ENCODE data around the gene QSER1. TPM values are rescaled to one million over a fixed set of nuclear protein-coding genes. Genes with fewer than 3 reads are reported as not detected.
"Not testable (repeated sequence)": the region's sequence is repeated elsewhere in the genome, so short reads cannot be mapped to it uniquely, and the experiment has no call there.

Gene QSER1
- total RNA-seq, 1 experiment from 2014 or later, result 25.8 TPM

DNA sequence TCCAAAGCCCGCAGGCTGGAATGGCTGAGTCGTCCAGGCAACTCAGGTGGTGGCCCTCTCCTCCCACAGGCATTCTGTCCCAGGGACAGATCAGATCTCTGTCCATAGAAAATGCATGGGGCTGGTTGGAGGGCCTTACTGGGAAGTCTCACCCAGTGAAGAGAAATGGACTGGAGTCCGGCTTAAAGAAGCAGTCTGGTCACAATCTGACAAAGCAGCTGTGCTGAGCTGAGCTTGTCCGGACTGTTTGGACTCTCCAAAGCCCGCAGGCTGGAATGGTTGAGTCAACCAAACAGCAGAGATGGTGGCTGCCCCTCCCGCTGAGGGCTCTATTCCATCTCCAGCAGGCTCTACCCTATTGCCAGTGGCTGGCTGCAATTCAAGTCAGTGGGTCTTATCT is 108.7 kb downstream of the QSER1 start:
- DNase-seq (ENCODE audit: low spot score), result no peak

GRCh38 chr11:33001751-33002542 is 109.3 kb downstream of the QSER1 start:
- no peak for DNase-seq (ENCODE audit: low spot score)

GRCh38 chr11:33005175-33005574 is 112.6 kb downstream of the QSER1 start:
- no peak for DNase-seq (ENCODE audit: low spot score)

DNA sequence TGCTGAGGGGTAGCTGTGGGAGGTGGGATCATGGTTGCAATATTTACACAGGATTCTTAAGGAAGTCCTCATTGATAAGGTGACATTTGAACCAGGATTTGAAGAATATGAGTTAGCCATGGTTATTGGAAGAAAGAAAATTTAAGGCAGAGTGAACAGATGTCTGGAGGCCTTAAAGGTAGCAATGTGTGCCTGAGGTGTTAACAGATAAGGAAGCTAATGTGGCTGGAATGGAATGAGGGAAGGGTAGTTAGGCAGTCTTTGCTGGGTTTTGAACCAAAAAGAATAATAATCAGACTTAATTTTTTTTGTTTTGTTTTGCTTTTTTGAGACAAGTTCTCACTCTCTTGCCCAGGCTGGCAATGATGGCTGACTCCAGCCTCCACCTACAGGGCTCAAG is 113.4 kb downstream of the QSER1 start:
- no peak for DNase-seq (ENCODE audit: low spot score)

DNA sequence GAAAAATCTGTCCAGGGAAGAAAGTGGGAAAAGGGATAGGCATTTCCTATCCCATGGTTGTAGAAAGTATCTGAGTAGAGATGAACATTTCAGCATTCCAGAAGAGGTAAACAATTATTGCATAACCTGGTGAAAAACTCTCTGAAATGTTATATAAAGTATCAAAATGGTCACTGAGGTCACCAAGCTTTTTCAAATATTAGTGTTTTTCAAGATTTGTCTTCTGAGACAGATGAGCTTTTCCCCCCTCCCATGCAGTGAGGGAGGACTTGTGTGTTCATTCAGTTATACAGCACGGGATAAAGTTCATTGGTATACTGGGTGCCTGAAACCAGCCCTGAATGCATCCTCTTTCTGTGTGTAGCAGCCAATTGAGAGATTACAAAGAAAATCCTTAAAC is 121.1 kb downstream of the QSER1 start:
- DNase-seq (ENCODE audit: low spot score), result no peak

DNA sequence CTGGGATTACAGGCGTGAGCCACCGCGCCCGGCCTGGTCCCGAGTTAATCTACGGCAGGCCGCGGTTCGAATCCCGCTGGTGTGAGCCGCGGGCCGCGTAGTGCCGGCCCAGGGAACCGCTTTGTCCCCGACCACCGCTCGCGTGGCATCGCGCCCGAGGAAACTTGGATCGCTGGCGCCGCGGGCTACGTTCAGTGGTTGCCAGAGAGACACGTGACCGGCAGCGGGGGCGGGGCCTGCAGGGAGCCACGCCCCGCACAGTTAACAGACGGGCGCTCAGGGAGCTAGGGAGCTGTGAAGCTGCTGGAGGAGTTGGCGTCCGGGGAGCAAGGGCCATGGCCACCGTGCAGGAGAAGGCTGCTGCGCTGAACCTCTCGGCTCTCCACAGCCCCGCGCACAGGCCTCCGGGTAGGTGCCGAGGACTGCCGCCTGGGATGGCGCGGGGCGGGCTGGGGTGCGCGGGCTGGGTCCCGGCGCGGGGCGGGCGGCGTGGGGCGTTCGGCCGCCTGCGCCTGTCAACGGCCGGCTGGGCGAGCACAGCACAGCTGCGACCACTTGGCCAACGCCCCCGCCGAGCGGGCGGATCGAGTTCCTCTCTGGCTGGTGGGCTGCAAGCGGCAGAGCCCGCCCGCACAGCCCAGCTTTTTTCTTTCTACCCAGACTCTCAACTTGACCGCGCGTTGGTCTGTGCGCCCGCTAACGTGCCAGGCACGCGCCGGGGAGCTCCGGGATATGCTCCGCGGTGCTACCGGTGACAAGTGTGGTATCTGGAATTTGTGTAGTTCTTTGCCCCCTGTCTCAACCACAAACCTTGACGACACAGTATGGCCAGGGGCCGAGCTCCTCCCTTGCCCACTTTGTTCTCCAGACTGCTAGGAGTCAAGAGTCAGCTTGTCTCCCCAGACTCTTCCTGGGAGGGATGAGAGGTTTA is 123.3 kb downstream of the QSER1 start, which contains the start of gene DEPDC7:
DEPDC7 (plus strand) TSS at position 258 of the 931 bp plus-strand sequence; CDS start at position 336, 78 bp downstream.
- peak; percentile 86 for DNase-seq (ENCODE audit: low spot score)

GRCh38 chr11:33016654-33017053 is 124.0 kb downstream of the QSER1 start:
- DNase-seq (ENCODE audit: low spot score), result peak; percentile 27

DNA sequence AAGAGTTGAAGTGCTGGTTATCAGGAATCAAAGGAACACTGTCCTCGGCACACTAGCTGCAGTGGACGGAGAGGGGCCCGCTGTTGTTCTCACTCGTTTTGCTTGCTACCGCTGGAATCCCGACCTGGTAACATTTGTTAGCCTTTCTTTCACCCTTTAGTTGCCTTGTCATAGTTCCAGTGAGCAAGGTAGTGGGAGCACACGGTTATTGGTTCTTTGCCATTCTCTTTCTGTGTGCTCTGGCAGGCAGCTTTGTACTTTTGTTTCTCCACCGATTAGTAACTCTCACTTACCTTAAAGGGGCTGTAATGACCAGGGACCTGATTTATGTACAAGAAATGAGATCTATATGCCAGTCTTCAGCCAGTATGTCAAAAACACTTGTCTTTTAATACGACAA is 124.9 kb downstream of the QSER1 start:
- DNase-seq (ENCODE audit: low spot score), result no peak

GRCh38 chr11:33017965-33018364 is 125.4 kb downstream of the QSER1 start:
- no peak for DNase-seq (ENCODE audit: low spot score)

GRCh38 chr11:33018840-33019239 is 126.2 kb downstream of the QSER1 start:
- DNase-seq (ENCODE audit: low spot score), result no peak

GRCh38 chr11:33021501-33021900 is 128.9 kb downstream of the QSER1 start:
- DNase-seq (ENCODE audit: low spot score), result no peak

- DNase-seq (ENCODE audit: low spot score), result no peak
Observed at GRCh38 chr11:33021937-33022336, 129.3 kb downstream of the QSER1 start.

DNA sequence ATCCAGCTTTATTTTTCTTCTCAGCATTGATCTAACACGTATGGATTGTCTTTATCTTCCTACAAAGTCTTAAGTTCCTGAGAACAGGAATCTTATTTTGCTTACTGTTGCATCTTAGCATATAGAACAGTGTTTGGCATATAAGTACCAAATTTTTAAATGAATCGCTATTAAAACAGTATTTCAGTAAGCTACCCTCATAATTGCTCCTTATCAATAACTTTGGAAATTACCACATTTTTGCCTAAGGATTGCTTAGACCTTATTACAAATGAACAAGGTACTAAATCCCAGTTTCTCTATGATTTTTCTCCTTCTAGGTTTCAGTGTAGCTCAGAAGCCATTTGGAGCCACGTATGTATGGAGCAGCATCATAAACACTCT is 132.7 kb downstream of the QSER1 start:
- DNase-seq (ENCODE audit: low spot score), result no peak

GRCh38 chr11:33027233-33027632 is 134.6 kb downstream of the QSER1 start:
- DNase-seq (ENCODE audit: low spot score), result no peak

DNA sequence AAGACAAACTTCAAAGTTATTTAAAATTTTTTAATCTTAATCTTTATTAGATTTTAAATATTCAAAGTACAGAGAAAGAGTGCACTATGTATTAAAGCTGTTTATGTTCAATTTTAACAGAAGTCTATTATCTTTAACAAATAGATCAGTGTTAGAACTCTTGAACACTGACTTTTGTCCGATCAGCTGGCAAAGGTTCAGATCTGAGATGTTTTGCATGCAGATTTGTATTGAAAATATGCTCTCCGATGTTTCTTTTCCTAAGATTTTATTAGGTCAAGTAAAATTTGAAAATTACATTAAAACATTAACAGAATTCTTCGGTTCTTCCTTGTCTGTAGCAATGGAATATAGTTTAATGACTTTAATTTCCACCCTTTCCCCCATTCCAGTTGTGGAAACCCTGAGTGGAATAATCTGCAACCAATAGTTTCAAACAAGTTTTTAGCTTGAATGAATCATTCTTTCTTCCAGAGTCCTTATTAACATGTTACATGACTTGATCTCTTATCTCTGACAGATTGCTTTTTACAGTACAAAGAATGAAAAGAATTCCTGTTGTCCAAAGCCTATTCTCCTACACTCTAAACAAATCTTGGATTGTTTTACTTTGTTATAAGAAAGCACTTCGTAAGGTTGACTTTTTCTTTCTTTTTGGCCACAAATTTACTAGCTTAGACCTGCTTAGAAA is 135.4 kb downstream of the QSER1 start:
- DNase-seq (ENCODE audit: low spot score), result peak; percentile 50

DNA sequence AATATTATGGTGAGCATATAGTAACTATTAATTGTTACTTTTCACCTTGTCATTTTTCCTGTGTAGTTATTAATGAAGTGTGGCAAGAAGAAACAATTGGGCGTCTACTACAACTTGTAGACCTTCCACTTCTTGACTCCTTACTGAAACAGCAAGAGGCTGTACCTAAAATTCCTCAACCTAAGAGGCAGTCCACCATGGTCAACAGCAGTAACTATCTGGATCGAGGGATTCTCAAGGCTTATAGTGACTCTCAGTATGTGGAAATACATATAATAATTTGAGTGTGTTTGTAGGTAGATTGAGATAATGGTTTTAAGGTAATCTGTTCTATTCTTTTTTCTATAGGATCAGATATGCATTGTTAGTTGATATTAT is 135.9 kb downstream of the QSER1 start:
- no peak for DNase-seq (ENCODE audit: low spot score)

DNA sequence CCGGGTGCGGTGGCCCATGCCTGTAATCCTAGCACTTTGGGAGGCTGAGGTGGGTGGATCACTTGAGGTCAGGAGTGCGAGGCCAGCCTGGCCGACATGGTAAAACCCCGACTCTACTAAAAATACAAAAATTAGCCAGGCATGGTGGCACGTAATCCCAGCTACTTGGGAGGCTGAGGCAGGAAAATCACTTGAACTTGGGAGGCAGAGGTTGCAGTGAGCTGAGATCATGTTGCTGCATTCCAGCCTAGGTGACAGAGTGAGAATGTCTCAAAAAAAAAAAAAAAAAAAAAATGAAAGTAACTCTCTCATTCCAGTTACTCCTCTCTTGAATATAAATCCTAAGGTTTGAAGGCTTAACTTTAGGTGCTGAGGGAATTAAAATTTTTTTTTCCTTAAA is 136.6 kb downstream of the QSER1 start:
- not testable (repeated sequence) for DNase-seq (ENCODE audit: low spot score)

Other genes starting within 250 kb of the QSER1 start
- not detected in 2 replicates for gene CCDC73, start 98.1 kb upstream of the QSER1 start, total RNA-seq (2014; rRNA removed; shearing (Covaris generic))
- gene PRRG4, start 62.9 kb upstream of the QSER1 start, total RNA-seq (2014; rRNA removed; shearing (Covaris generic)), result 1.9 and 3.1 TPM in 2 replicates
- 13.6 and 13.8 TPM in 2 replicates for gene DEPDC7, start 123.1 kb downstream of the QSER1 start, total RNA-seq (2014; rRNA removed; shearing (Covaris generic))
- gene TCP11L1, start 146.8 kb downstream of the QSER1 start, total RNA-seq (2014; rRNA removed; shearing (Covaris generic)), result 14.7 and 15.9 TPM in 2 replicates